ENCODE measurements around the gene LRBA.

DNA sequence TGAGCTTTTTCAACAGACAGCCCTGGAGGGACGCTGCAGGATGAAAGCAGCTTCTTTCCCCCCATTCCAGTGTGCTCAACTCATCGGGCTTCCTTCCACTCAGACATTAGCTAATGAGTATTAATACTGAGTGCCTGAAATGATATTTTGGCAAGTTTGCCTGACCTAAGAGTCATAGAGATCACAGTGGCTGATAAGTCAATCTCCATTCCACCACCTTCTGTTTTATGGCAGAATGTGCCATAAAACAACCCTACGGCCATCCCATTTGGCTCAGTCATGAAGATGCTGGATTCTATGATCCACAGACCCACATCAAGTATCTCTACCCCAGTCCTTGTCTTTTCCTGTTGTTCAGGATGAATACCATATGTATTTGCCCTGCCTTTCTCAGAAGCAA is 481.4 kb downstream of the LRBA start:
- TF ChIP-seq, protein P1, sequence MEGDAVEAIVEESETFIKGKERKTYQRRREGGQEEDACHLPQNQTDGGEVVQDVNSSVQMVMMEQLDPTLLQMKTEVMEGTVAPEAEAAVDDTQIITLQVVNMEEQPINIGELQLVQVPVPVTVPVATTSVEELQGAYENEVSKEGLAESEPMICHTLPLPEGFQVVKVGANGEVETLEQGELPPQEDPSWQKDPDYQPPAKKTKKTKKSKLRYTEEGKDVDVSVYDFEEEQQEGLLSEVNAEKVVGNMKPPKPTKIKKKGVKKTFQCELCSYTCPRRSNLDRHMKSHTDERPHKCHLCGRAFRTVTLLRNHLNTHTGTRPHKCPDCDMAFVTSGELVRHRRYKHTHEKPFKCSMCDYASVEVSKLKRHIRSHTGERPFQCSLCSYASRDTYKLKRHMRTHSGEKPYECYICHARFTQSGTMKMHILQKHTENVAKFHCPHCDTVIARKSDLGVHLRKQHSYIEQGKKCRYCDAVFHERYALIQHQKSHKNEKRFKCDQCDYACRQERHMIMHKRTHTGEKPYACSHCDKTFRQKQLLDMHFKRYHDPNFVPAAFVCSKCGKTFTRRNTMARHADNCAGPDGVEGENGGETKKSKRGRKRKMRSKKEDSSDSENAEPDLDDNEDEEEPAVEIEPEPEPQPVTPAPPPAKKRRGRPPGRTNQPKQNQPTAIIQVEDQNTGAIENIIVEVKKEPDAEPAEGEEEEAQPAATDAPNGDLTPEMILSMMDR (IDR thresholded peaks at IDR 0.05; ENCODE audit: low read depth, low read length, poor library complexity, severe bottlenecking): no peak
- no peak for TF ChIP-seq EZH2phosphoT487 (IDR thresholded peaks at IDR 0.05; ENCODE audit: borderline replicate concordance, low read length)
